ENCODE data around the gene NRARP. TPM values are rescaled to one million over a fixed set of nuclear protein-coding genes. Genes with fewer than 3 reads are reported as not detected.
A peak's percentile ranks its signal among the peaks of the same experiment; 100 is the strongest.

NRARP gene
- total and polyA plus RNA-seq, 2 donors from 2014 or later, result 1.7 to 4.7 TPM

DNA sequence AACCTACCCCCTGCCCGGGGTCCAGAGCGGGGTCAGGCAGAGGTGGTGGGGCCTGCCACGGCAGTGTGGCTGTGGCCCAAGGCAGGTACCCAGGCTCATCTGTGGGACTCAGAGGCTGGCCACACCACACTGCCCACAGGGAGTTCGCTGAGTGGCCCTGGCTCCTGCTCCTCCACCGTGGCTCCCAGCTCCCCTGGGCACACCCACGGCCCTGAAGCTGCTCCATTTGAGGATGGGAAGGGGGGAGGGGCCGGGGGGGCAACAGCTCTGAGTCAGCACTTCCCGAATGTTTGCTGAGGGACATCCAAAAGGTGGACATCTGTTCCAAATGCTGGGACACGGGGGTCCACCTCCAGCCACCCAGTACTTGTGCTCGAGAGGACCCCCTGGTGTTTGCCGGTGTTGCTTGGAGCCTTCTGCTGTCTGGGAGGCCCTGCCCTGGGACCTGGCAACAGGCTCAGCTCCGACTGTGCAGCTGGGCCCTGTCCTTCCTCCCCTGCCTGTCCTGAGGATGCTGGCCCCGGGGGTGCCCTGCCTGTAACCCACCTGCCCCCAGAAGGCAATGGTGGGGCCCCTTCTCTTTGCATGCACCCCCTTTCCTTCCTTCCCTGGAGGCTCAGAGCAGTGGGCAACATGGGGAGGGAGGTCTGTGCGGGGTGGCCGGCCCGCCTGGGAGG, 2.5 kb upstream of the NRARP start:
- H3K9ac ChIP-seq (ENCODE audit: low read length in 3 of 3), result no peak overlapping the region
- no peaks in the 10 kb centered on the region for H3K9me3 ChIP-seq (ENCODE audit: control insufficient read depth in 2 of 3, insufficient read depth in 1 of 3, low read length in 3 of 3)
- H3K36me3 ChIP-seq (ENCODE audit: control insufficient read depth in 2 of 3, insufficient read depth in 3 of 3, low read length in 3 of 3), result no peaks in the 10 kb centered on the region
- DNase-seq, result peak in 3 of 5 donors; percentile 58 to 79 (median 73)
- peak overlapping the region; percentile 78 to 85 for H3K27ac ChIP-seq (ENCODE audit: low read depth in 2 of 2, low read length in 2 of 2)
- intact Hi-C loops (cut with DNase I), result no loop called here
- H3K4me3 ChIP-seq (ENCODE audit: low read length in 3 of 3), result no peak overlapping the region
- peaks cover 0 to 21% (median 11%) of the 10 kb centered on the region in 3 donors for H3K4me1 ChIP-seq (ENCODE audit: control insufficient read depth in 2 of 3, insufficient read depth in 2 of 3, low read depth in 1 of 3, low read length in 3 of 3)
- H3K27me3 ChIP-seq (ENCODE audit: control insufficient read depth, insufficient read depth, low read length), result no peaks in the 10 kb centered on the region
- FAIRE-seq, result no peak
- TF ChIP-seq, protein P1, sequence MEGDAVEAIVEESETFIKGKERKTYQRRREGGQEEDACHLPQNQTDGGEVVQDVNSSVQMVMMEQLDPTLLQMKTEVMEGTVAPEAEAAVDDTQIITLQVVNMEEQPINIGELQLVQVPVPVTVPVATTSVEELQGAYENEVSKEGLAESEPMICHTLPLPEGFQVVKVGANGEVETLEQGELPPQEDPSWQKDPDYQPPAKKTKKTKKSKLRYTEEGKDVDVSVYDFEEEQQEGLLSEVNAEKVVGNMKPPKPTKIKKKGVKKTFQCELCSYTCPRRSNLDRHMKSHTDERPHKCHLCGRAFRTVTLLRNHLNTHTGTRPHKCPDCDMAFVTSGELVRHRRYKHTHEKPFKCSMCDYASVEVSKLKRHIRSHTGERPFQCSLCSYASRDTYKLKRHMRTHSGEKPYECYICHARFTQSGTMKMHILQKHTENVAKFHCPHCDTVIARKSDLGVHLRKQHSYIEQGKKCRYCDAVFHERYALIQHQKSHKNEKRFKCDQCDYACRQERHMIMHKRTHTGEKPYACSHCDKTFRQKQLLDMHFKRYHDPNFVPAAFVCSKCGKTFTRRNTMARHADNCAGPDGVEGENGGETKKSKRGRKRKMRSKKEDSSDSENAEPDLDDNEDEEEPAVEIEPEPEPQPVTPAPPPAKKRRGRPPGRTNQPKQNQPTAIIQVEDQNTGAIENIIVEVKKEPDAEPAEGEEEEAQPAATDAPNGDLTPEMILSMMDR (IDR thresholded peaks at IDR 0.05; ENCODE audit: borderline replicate concordance, extremely low read depth, insufficient read depth), result no peak

DNA sequence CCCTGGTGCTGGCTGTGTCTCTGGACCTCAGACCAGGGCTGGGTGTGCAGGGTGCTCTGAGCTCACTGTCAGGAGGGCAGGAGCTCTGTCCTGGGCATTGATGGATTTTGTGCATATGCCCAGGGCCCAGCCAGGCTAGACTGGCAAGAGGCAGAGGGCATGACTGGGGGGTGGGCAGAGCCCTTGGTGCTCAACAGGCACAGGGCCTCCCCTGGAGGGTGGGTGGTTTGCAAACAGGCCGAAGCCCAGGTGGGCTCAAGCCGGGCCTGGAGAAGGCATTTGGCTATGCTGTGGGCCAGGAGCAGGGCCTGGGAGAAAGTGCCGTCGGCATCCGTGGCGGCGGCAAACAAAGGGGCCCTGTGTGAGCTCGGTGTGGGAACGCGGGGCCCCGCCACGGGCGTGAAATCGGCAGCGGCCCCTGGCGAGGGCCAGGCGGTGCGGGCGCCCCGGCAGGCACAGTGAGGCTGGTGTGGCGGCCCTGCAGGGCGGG, 1.9 kb upstream of the NRARP start:
- no peaks in the 10 kb centered on the region for H3K9me3 ChIP-seq (ENCODE audit: control insufficient read depth in 2 of 3, insufficient read depth in 1 of 3, low read length in 3 of 3)
- DNase-seq (peak in 3 of 5 donors; percentile 12 to 77 (median 71)), FAIRE-seq (no peak)
- intact Hi-C loops (cut with DNase I), result no loop called here
- H3K4me3 ChIP-seq (ENCODE audit: low read length in 3 of 3), result no peak overlapping the region
- H3K4me1 ChIP-seq (ENCODE audit: control insufficient read depth in 2 of 3, insufficient read depth in 2 of 3, low read depth in 1 of 3, low read length in 3 of 3), result peaks cover 0 to 23% (median 11%) of the 10 kb centered on the region in 3 donors
- no peaks in the 10 kb centered on the region for H3K27me3 ChIP-seq (ENCODE audit: control insufficient read depth, insufficient read depth, low read length)
- TF ChIP-seq, protein P1 (IDR thresholded peaks at IDR 0.05; ENCODE audit: borderline replicate concordance, extremely low read depth, insufficient read depth), result no peak
- H3K36me3 ChIP-seq (ENCODE audit: control insufficient read depth in 2 of 3, insufficient read depth in 3 of 3, low read length in 3 of 3), result no peaks in the 10 kb centered on the region
- H3K27ac ChIP-seq (ENCODE audit: low read depth in 2 of 2, low read length in 2 of 2), result no peak overlapping the region
- H3K9ac ChIP-seq (ENCODE audit: low read length in 3 of 3), result no peak overlapping the region

DNA sequence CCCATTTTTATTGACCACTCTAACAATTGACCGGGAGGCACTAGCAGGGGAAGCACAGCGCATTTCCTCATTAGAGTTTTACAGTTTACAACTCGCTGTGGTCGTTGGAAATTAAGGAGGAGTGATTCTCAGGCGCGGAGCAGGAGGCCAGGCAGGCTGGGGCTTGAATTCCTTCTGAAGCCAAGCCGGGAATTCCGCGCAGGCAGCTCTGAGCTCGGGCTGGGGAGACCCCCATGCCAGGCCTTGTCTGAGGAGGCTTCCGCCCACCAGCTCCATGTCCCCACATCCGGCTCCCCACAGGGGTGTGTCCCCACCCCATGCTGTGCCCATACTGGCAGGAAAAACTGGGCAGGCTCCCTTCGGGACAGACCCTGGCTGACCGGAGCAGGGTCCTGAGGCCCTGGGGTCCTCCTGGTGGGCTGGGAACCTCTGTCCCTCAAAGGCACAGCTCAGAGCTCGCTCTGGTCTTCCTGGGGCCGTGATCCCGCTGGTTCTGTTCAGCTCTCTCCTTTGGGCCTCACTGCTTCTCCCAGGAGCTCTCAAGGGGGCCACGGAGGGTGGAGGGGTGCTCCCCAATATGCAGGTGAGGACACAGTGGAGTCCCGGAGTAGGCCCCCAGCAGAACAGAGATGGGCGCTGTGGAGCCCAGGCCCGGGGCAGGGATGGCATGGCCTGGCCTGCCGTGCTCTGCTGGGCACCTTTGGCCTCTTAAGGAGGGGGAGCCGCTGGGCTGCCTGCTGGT, 1.3 kb upstream of the NRARP start:
- Histone ChIP-seq H3K27me3 (ENCODE audit: control insufficient read depth, insufficient read depth, low read length) (no peaks in the 10 kb centered on the region), H3K4me1 (ENCODE audit: control insufficient read depth in 2 of 3, insufficient read depth in 2 of 3, low read depth in 1 of 3, low read length in 3 of 3) (peaks cover 0 to 23% (median 11%) of the 10 kb centered on the region in 3 donors), H3K27ac (ENCODE audit: low read depth in 2 of 2, low read length in 2 of 2) (peak overlapping the region; percentile 51 to 60), H3K9ac (ENCODE audit: low read length in 3 of 3) (no peak overlapping the region), H3K36me3 (ENCODE audit: control insufficient read depth in 2 of 3, insufficient read depth in 3 of 3, low read length in 3 of 3) (no peaks in the 10 kb centered on the region), H3K4me3 (ENCODE audit: low read length in 3 of 3) (peak overlapping the region in 1 of 3 donors; percentile 7), H3K9me3 (ENCODE audit: control insufficient read depth in 2 of 3, insufficient read depth in 1 of 3, low read length in 3 of 3) (no peaks in the 10 kb centered on the region)
- FAIRE-seq (no peak), DNase-seq (peak; percentile 58 to 84 (median 81))
- TF ChIP-seq, protein P1 (IDR thresholded peaks at IDR 0.05; ENCODE audit: borderline replicate concordance, extremely low read depth, insufficient read depth), result no peak
- intact Hi-C loops (cut with DNase I), result no loop called here

Measured in kidney (tissue), 14 donors.